A549 (cell line): ENCODE results near the gene APCDD1L. TPM values are rescaled to one million over a fixed set of nuclear protein-coding genes. Genes with fewer than 3 reads are reported as not detected.
"Not testable (repeated sequence)": the region's sequence is repeated elsewhere in the genome, so short reads cannot be mapped to it uniquely, and the experiment has no call there.

ENCODE experiments used
- ATAC-seq, 2 experiments: fragments of 200-7000 bp in 1 of 2; fragments of >200 bp in 1 of 2; cut with Nextera tagmentation in 1 of 2; cut with Tn5 transposase in 1 of 2; 3 replicates each; pipeline versions ENCODE4 v1.8.0 to v1.9.1; 2018 to 2020; ENCODE audit warnings: mild to moderate bottlenecking in 1 of 2, moderate library complexity in 1 of 2
- CTCF ChIA-PET: fragments of 300-600 bp; sonication (Branson Sonifier 250); formaldehyde crosslinking; extraction: SDS; loops from one replicate; lab custom pipeline; 2021; ENCODE audit warnings: antibody characterized with exemption, inconsistent platforms; lab: Yijun Ruan, JAX
- POLR2A ChIA-PET: fragments of 350-600 bp; formaldehyde crosslinking; extraction: SDS; loops from one replicate; lab custom pipeline; 2021; ENCODE audit warnings: antibody characterized with exemption, inconsistent platforms; lab: Yijun Ruan, JAX
- DNase-seq, 2 experiments: peaks; one replicate each; pipeline versions ENCODE4 v3.0.0 to v3.0.0-alpha.2; 2011 to 2016; ENCODE audit warnings: low read depth in 1 of 2, low spot score in 1 of 2
- FAIRE-seq: peaks from 2 replicates; lab custom pipeline; 2011; peaks lifted over from hg19 to GRCh38; lab: Jason Lieb, UNC
- H3K27ac ChIP-seq, 2 experiments: fragments of >200 bp; sonication (Bioruptor Twin); formaldehyde crosslinking; 3 replicates each; pipeline ENCODE4 v1.5.1; 2016 to 2017
- H3K4me1 ChIP-seq: fragments of >200 bp; sonication (Bioruptor Twin); formaldehyde crosslinking; 3 replicates; pipeline ENCODE4 v1.6.1; 2016
- H3K4me2 ChIP-seq: fragments of >200 bp; sonication (Bioruptor Twin); formaldehyde crosslinking; 3 replicates; pipeline ENCODE4 v1.6.1; 2016
- H3K4me3 ChIP-seq: fragments of >200 bp; sonication (Bioruptor Twin); formaldehyde crosslinking; 3 replicates; pipeline ENCODE4 v1.5.1; 2016
- H3K9me3 ChIP-seq: fragments of >200 bp; sonication (Bioruptor Twin); formaldehyde crosslinking; 3 replicates; pipeline ENCODE4 v1.6.1; 2016
- CHD4 ChIP-seq: fragments of 200-600 bp; sonication (generic); IDR thresholded peaks from 2 replicates; pipeline ENCODE4 v1.6.1; 2016; ENCODE audit warnings: antibody characterized with exemption, mild to moderate bottlenecking, borderline replicate concordance
- FOSB ChIP-seq: fragments of 250-450 bp; sonication (Bioruptor Pico); IDR thresholded peaks from 2 replicates; pipeline ENCODE4 v1.5.0; 2020; ENCODE audit warnings: mild to moderate bottlenecking, moderate library complexity
- FOXS1 ChIP-seq: fragments of 250-450 bp; sonication (Bioruptor Pico); IDR thresholded peaks from 2 replicates; pipeline ENCODE4 v1.5.0; 2020; ENCODE audit warnings: mild to moderate bottlenecking, moderate library complexity
- HDAC2 ChIP-seq: fragments of 200-600 bp; sonication (generic); IDR thresholded peaks from 2 replicates; pipeline ENCODE4 v1.6.1; 2016
- HOXA7 ChIP-seq: fragments of 250-450 bp; sonication (Bioruptor Pico); IDR thresholded peaks from 2 replicates; pipeline ENCODE4 v1.5.0; 2020; ENCODE audit warnings: mild to moderate bottlenecking, moderate library complexity
- KDM5A ChIP-seq: fragments of 200-600 bp; sonication (generic); IDR thresholded peaks from 2 replicates; pipeline ENCODE4 v1.6.1; 2016; ENCODE audit warnings: antibody characterized with exemption, mild to moderate bottlenecking
- MAFK ChIP-seq: fragments of 450-650 bp; IDR thresholded peaks from 2 replicates; pipeline ENCODE4 v1.6.1; 2014; ENCODE audit not compliant: partially characterized antibody
- NR3C1 ChIP-seq: fragments of >200 bp; sonication (Bioruptor Twin); formaldehyde crosslinking; IDR thresholded peaks from 3 replicates; pipeline ENCODE4 v1.6.1; 2017
- RFX5 ChIP-seq: fragments of 450-650 bp; IDR thresholded peaks from 2 replicates; pipeline ENCODE4 v1.7.1; 2014; ENCODE audit warnings: antibody characterized with exemption, mild to moderate bottlenecking, moderate library complexity
- SREBF2 ChIP-seq: fragments of 450-650 bp; IDR thresholded peaks from 2 replicates; pipeline ENCODE4 v1.6.1; 2014; ENCODE audit warnings: mild to moderate bottlenecking, moderate library complexity
- TP53 ChIP-seq: fragments of 250-450 bp; sonication (Bioruptor Pico); IDR thresholded peaks from 2 replicates; pipeline ENCODE4 v1.5.0; 2021; ENCODE audit warnings: mild to moderate bottlenecking, moderate library complexity
- ZNF302 ChIP-seq: fragments of 250-450 bp; sonication (Bioruptor Pico); IDR thresholded peaks from 2 replicates; pipeline ENCODE4 v1.9.0; 2021; ENCODE audit warnings: inconsistent platforms, mild to moderate bottlenecking, moderate library complexity
- ZSCAN20 ChIP-seq: fragments of 250-450 bp; sonication (Bioruptor Pico); IDR thresholded peaks from 2 replicates; pipeline ENCODE4 v1.8.0; 2022; ENCODE audit warnings: mild to moderate bottlenecking, moderate library complexity
- WGBS: methylation state at CpG from one replicate; pipeline ENCODE4 v1.1.6; 2017; ENCODE audit errors: missing lambda C conversion rate; 5-methylcytosine and 5-hydroxymethylcytosine counted together
- polyA plus RNA-seq, 4 experiments: library from polyadenylated mRNA; depleted of rRNA in 3 of 4; stranded (reverse); fragments of >200 nt; fragmentation: RNase III in 1 of 4; extraction: RNeasy Plus Mini Kit Qiagen cat#74134 plus additional on column Dnase treatment in 1 of 4; gene quantifications; 2 replicates in 3 of 4; 3 replicates in 1 of 4; pipeline ENCODE4 v1.2.3, GENCODE V29; 2011 to 2017
- TF ChIP-seq, protein P1 (sequence below): fragments of 200-600 bp; sonication (generic); IDR thresholded peaks from 2 replicates; pipeline ENCODE4 v1.6.1; 2016; ENCODE audit warnings: antibody characterized with exemption, mild to moderate bottlenecking, moderate library complexity
- TF ChIP-seq, protein P2 (sequence below): fragments of 450-650 bp; IDR thresholded peaks from 2 replicates; pipeline ENCODE4 v1.6.1; 2014; ENCODE audit warnings: antibody characterized with exemption
- TF ChIP-seq, protein P3 (sequence below): fragments of >200 bp; sonication (Bioruptor Twin); formaldehyde crosslinking; IDR thresholded peaks from 2 replicates; pipeline ENCODE4 v1.6.1; 2016
- TF ChIP-seq, protein P4 (sequence below): fragments of >200 bp; sonication (Bioruptor Twin); formaldehyde crosslinking; IDR thresholded peaks from 3 replicates; pipeline ENCODE4 v1.5.1; 2016
- TF ChIP-seq, protein P5 (sequence below): fragments of 250-450 bp; sonication (Bioruptor Pico); IDR thresholded peaks from 2 replicates; pipeline ENCODE4 v1.5.0; 2021; ENCODE audit warnings: mild to moderate bottlenecking, moderate library complexity, borderline replicate concordance

APCDD1L gene
- polyA plus RNA-seq, 2 of the 4 experiments (the other 2 are of a cell fraction) = not detected

DNA sequence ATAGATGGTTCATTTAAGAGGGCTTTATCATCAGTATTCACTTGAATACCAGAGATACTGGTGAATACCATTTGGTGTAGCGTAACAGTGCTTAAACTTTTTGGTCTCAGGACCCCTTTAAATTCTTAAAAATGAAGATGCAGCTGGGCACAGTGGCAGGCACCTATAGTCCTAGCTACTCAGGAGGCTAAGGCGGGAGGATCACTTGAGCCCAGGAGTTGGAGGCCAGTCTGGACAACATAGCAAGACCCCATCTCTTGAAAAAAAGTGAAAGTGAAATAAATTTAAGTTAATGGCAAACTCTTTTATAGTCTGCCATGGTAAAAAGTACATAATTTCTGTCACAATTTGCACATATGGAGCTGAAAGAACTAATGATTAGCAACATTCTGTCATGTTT, 86.8 kb downstream of the APCDD1L start (continued):
- TF ChIP-seq, protein P1, sequence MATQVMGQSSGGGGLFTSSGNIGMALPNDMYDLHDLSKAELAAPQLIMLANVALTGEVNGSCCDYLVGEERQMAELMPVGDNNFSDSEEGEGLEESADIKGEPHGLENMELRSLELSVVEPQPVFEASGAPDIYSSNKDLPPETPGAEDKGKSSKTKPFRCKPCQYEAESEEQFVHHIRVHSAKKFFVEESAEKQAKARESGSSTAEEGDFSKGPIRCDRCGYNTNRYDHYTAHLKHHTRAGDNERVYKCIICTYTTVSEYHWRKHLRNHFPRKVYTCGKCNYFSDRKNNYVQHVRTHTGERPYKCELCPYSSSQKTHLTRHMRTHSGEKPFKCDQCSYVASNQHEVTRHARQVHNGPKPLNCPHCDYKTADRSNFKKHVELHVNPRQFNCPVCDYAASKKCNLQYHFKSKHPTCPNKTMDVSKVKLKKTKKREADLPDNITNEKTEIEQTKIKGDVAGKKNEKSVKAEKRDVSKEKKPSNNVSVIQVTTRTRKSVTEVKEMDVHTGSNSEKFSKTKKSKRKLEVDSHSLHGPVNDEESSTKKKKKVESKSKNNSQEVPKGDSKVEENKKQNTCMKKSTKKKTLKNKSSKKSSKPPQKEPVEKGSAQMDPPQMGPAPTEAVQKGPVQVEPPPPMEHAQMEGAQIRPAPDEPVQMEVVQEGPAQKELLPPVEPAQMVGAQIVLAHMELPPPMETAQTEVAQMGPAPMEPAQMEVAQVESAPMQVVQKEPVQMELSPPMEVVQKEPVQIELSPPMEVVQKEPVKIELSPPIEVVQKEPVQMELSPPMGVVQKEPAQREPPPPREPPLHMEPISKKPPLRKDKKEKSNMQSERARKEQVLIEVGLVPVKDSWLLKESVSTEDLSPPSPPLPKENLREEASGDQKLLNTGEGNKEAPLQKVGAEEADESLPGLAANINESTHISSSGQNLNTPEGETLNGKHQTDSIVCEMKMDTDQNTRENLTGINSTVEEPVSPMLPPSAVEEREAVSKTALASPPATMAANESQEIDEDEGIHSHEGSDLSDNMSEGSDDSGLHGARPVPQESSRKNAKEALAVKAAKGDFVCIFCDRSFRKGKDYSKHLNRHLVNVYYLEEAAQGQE = no peak
- TF ChIP-seq, all 56 proteins: peak for 0

DNA sequence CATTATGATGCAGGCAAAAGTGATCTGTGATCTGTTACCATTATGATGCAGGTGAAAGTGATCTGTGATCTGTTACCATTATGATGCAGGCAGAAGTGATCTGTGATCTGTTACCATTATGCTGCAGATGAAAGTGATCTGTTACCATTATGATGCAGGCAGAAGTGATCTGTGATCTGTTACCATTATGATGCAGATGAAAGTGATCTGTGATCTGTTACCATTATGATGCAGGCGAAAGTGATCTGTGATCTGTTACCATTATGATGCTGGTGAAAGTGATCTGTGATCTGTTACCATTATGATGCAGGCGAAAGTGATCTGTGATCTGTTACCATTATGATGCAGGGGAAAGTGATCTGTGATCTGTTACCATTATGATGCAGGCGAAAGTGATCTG, 87.6 kb downstream of the APCDD1L start:
- WGBS = 94% methylated on average over 3 of the region's 3 CpGs
- POLR2A ChIA-PET, ATAC-seq, FAIRE-seq, DNase-seq, H3K4me2 ChIP-seq, H3K4me3 ChIP-seq, H3K4me1 ChIP-seq, H3K9me3 ChIP-seq, H3K27ac ChIP-seq, CTCF ChIA-PET: not testable (repeated sequence)

DNA sequence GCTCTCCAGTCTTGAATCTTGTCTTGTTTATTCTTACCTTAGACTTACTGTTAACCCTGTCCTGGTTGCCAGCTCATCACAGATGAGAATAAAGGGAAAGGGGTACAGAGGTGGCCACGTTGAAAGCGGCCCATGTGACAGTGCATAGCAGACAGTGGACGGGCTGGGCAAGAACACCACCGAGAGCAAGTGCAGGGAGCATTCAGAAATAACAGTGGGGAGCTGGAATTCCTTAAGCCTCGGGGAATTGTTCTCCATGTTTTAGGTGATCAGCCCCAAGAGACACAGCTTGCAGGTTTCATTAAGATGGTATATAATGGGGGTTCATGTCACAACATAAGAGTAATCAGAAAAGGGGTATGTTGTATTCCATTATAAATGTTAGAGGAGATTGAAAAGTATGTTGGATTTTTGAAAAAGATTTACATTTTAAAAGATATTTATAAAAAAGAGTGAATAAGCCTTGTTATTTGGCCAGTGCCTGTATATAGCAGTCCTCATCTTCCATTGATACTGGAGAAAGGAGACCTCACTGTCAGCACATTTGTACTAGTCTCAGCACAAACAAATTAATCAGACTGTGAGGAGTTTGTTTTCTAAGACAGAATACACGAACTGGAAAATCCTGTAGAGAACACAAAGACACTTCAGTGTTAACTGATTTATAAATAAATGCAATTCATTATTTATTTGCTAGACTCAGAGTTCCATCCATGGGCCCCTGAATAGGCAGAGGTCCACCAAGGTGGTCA, 90.8 kb downstream of the APCDD1L start:
- 90% methylated on average over 6 of the region's 6 CpGs for WGBS
- ATAC-seq (no peak), FAIRE-seq (no peak), DNase-seq (no peak)
- no peak overlapping the region for H3K27ac ChIP-seq
- no peaks in the 10 kb centered on the region for H3K9me3 ChIP-seq
- H3K4me3 ChIP-seq = no peak overlapping the region
- H3K4me2 ChIP-seq = no peak overlapping the region
- H3K4me1 ChIP-seq = peaks cover 13% of the 10 kb centered on the region
- CTCF ChIA-PET = interaction anchor here (1.0 to 1.7 kb wide), 4 partner anchors 23 to 415 kb away, joined by 3 to 8 read pairs (median 4); no protein-coding TSS in a partner anchor
- POLR2A ChIA-PET = interaction anchor here (1.1 kb wide), 1 partner anchor 226 kb away, joined by 3 read pairs; no protein-coding TSS in a partner anchor
- TF ChIP-seq, protein P2, sequence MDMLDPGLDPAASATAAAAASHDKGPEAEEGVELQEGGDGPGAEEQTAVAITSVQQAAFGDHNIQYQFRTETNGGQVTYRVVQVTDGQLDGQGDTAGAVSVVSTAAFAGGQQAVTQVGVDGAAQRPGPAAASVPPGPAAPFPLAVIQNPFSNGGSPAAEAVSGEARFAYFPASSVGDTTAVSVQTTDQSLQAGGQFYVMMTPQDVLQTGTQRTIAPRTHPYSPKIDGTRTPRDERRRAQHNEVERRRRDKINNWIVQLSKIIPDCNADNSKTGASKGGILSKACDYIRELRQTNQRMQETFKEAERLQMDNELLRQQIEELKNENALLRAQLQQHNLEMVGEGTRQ = no peak
- TF ChIP-seq KDM5A (no peak), FOXS1 (no peak), ZSCAN20 (CRISPR knock-in tag) (no peak), FOSB (CRISPR knock-in tag) (no peak), SREBF2 (no peak), HDAC2 (no peak), MAFK (no peak), ZNF302 (CRISPR knock-in tag) (no peak), TP53 (CRISPR knock-in tag) (no peak), HOXA7 (CRISPR knock-in tag) (no peak), CHD4 (no peak), RFX5 (no peak), NR3C1 (no peak)
- TF ChIP-seq, protein P3, sequence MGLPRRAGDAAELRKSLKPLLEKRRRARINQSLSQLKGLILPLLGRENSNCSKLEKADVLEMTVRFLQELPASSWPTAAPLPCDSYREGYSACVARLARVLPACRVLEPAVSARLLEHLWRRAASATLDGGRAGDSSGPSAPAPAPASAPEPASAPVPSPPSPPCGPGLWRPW = no peak
- TF ChIP-seq, protein P4, sequence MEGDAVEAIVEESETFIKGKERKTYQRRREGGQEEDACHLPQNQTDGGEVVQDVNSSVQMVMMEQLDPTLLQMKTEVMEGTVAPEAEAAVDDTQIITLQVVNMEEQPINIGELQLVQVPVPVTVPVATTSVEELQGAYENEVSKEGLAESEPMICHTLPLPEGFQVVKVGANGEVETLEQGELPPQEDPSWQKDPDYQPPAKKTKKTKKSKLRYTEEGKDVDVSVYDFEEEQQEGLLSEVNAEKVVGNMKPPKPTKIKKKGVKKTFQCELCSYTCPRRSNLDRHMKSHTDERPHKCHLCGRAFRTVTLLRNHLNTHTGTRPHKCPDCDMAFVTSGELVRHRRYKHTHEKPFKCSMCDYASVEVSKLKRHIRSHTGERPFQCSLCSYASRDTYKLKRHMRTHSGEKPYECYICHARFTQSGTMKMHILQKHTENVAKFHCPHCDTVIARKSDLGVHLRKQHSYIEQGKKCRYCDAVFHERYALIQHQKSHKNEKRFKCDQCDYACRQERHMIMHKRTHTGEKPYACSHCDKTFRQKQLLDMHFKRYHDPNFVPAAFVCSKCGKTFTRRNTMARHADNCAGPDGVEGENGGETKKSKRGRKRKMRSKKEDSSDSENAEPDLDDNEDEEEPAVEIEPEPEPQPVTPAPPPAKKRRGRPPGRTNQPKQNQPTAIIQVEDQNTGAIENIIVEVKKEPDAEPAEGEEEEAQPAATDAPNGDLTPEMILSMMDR = no peak
- TF ChIP-seq, protein P5, sequence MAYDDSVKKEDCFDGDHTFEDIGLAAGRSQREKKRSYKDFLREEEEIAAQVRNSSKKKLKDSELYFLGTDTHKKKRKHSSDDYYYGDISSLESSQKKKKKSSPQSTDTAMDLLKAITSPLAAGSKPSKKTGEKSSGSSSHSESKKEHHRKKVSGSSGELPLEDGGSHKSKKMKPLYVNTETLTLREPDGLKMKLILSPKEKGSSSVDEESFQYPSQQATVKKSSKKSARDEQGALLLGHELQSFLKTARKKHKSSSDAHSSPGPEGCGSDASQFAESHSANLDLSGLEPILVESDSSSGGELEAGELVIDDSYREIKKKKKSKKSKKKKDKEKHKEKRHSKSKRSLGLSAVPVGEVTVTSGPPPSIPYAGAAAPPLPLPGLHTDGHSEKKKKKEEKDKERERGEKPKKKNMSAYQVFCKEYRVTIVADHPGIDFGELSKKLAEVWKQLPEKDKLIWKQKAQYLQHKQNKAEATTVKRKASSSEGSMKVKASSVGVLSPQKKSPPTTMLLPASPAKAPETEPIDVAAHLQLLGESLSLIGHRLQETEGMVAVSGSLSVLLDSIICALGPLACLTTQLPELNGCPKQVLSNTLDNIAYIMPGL (CRISPR knock-in tag) = no peak
- TF ChIP-seq, all 56 proteins: peak for 0
